NCI-H82 treated with DMSO at 0.1 percent for 48 hours (cell line): ENCODE results near the gene AGAP3.
"Not testable (repeated sequence)": the region's sequence is repeated elsewhere in the genome, so short reads cannot be mapped to it uniquely, and the experiment has no call there.

Experiments used
- DNase-seq: peaks from one replicate; lab custom pipeline; 2025; ENCODE audit not compliant: unreplicated experiment; lab: John Stamatoyannopoulos, UW

Gene AGAP3

GRCh38 chr7:151085691-151086620 is at the start of gene AGAP3:
Gene AGAP3 (plus strand): TSS chr7:151086475. CDS start chr7:151086742, 267 bp downstream.
- DNase-seq, result peak; percentile 75

GRCh38 chr7:151038951-151039849 is 47.1 kb upstream of the AGAP3 start:
- no peak for DNase-seq

GRCh38 chr7:151039850-151040548 is 46.3 kb upstream of the AGAP3 start:
- no peak for DNase-seq

GRCh38 chr7:151040616-151041375 is 45.5 kb upstream of the AGAP3 start:
- DNase-seq, result no peak

GRCh38 chr7:151043449-151043848 is 42.8 kb upstream of the AGAP3 start:
- DNase-seq, result not testable (repeated sequence)

GRCh38 chr7:151043959-151044358 is 42.3 kb upstream of the AGAP3 start:
- no peak for DNase-seq

GRCh38 chr7:151045262-151045661 is 41.0 kb upstream of the AGAP3 start:
- peak; percentile 8 for DNase-seq

GRCh38 chr7:151045967-151046366 is 40.3 kb upstream of the AGAP3 start:
- DNase-seq, result no peak

- DNase-seq, result no peak
Measured at GRCh38 chr7:151046603-151047573, 39.4 kb upstream of the AGAP3 start.

GRCh38 chr7:151047976-151048815 is 38.1 kb upstream of the AGAP3 start, which contains the start of gene ASIC3:
Gene ASIC3 (plus strand): TSS chr7:151048531. CDS start chr7:151048886, 355 bp downstream.
- no peak for DNase-seq

- no peak for DNase-seq
Measured at GRCh38 chr7:151048911-151049463, 37.3 kb upstream of the AGAP3 start.

- DNase-seq, result no peak
Measured at GRCh38 chr7:151051108-151051507, 35.2 kb upstream of the AGAP3 start.

GRCh38 chr7:151053096-151053495 is 33.2 kb upstream of the AGAP3 start:
- DNase-seq, result no peak

GRCh38 chr7:151053751-151054150 is 32.5 kb upstream of the AGAP3 start:
- no peak for DNase-seq

- no peak for DNase-seq
Measured at GRCh38 chr7:151056283-151056665, 30.0 kb upstream of the AGAP3 start.

- DNase-seq, result no peak
Measured at GRCh38 chr7:151056666-151057505, 29.4 kb upstream of the AGAP3 start.

- DNase-seq, result peak; percentile 52
Measured at GRCh38 chr7:151057506-151057988, 28.7 kb upstream of the AGAP3 start, which contains the start of gene CDK5. Gene CDK5 (minus strand): TSS chr7:151057897. CDS start chr7:151057848, 49 bp downstream.
